HG02884 (cell line): ENCODE data around the gene KIN.
"Not testable (repeated sequence)": the region's sequence is repeated elsewhere in the genome, so short reads cannot be mapped to it uniquely, and the experiment has no call there.

Experiments
- ATAC-seq: cut with Tn5 transposase; IDR thresholded peaks from one replicate; pipeline ENCODE4 v1.9.1; 2021; ENCODE audit warnings: mild to moderate bottlenecking, moderate library complexity; ENCODE audit not compliant: unreplicated experiment

The KIN gene

DNA sequence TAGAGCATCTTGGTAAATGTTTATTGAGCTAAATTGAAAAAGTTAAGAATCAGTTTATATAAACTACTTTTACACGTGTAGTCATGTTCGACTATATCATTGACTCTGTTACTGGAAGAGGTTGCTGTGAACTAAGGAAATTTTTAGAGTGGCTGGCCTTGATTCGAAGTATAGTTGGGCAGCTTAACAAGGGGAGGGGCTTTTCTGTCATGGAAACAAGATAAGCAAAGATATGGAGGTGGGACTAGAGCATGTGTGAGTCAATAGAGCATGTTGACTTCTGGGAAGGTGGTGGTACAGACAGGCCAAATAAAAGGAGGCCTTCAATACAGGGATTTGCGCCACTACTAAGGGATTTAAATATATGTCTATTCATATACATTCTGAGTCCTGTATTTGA lies 7.8 kb upstream of the KIN start:
- no peak for ATAC-seq

DNA sequence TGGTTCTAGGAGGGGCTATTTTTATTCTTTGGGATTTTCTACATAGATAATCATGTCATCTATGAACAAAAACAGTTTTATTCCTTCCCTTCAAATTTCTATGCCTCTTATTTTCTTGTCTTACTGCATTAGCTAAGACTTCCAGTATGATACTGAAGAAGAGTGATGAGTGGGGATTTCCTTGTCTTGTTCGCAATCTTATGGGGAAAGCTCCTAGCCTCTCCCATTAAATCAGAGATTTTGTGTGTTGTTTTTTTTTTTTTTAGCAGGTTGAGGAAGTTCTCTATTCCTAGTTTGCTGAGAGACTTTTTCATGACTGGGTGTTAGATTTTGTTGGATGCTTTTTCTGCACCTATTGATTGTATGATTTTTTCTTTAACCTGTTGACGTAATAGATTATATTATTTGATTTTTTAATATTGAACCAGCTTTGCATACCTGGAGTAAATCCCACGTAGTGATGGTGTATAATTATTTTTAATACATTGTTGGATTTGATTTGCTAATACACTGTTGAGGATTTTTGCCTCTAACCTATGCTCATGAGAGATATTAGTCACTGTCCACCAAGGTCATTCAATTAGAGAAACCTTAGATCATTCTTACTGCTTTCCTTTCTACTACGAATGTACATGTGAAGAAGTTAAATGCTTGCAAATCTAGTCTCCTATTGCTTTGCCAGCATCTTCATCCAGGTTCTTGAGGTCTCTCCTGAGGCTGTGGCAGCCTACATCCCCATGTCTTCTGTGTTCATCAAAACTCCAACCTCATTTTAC lies 6.6 kb upstream of the KIN start:
- ATAC-seq: no peak

DNA sequence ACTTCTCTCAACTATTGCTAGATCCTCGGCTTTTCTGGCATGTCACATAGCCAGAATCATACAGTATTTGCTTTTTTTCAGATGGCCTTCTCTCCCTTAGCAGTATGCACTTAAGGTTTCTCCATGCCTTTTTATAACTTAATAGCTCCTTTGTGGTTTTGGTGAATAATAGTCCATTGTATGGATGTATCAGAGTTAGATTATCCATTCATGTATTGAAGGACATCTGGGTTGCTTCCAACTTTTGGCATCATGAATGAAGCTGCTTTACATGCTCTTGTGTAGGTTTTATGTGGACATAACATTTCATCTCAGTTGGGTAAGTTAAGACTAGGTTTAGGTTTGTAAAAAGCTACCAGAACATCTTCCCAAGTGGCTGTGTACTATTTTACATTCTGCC lies 4.7 kb upstream of the KIN start:
- ATAC-seq: no peak

GRCh38 chr10:7789390-7789789 lies 1.6 kb upstream of the KIN start:
- ATAC-seq: no peak

DNA sequence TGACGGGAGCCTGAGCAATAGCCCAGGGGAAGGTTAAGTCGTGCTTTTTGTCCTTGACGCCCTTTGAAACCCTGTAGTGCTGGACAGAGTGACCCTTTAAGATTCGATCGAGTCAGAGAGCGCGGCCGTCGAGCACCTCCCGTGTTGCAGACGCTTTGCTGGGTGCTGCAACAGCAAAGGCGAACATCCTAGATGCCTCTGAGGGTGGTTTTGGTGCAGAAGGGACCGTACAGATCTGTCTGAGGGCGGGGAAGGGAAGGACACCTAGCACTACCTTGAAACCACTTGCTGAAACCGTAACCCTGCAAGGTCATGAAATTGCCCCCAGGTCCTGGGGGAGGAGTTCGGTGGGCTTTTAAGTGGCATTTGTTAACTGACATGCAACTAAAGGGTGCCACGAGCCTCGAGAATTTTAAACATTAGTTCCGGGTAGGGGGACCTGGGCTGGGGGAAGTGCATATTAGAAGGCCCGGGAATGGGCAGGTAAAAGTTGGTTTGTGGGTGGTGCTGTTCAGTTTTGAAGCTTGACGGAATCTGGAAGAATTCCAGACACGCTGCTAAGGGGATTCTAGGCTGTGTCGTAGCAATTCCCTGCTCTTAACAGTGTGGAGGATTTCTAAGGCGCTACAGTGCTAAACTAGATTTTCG lies 970 bp upstream of the KIN start:
- ATAC-seq: peak; percentile 18

GRCh38 chr10:7787150-7787856 lies 490 bp downstream of the KIN start:
- peak; percentile 6 for ATAC-seq

GRCh38 chr10:7786430-7786829 lies 1.4 kb downstream of the KIN start:
- ATAC-seq: no peak

DNA sequence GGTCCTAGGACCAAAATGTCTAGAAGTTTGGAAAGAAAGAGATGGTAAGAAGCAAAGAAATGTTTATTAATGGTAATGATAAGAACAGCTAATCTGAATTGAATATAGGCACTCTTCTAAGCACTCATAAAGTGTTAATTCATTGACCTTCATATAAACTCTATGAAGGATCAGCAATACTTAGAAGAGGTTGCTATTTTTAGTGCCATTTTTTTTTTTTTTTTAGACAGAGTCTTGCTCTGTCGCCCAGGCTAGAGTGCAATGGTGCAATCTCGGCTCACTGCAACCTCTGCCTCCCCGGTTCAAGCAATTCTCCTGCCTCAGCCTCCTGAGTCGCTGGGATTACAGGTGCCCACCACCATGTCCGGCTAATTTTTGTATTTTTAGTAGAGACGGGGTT lies 5.6 kb downstream of the KIN start:
- not testable (repeated sequence) for ATAC-seq

- ATAC-seq: no peak
Measured at GRCh38 chr10:7776777-7777176, 11.0 kb downstream of the KIN start.

GRCh38 chr10:7773845-7774801 lies 13.7 kb downstream of the KIN start:
- ATAC-seq: no peak

DNA sequence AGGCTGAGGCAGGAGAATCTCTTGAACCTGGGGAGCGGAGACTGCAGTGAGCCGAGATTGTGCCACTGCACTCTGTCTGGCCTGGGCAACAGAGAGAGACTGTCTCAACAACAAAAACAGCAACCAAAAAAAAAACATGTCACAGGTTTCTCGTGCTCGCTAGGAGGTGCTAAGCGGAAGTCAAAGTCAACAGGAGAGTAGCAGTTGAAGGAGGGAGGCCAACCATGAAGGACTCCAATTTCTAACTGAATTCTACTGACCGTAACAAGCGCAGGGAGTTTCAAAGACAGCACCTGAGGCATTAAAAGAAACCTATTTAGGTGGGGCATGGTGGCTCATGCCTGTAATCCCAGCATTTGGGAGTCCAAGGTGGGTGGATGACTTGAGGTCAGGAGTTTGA lies 19.4 kb downstream of the KIN start:
- no peak for ATAC-seq

DNA sequence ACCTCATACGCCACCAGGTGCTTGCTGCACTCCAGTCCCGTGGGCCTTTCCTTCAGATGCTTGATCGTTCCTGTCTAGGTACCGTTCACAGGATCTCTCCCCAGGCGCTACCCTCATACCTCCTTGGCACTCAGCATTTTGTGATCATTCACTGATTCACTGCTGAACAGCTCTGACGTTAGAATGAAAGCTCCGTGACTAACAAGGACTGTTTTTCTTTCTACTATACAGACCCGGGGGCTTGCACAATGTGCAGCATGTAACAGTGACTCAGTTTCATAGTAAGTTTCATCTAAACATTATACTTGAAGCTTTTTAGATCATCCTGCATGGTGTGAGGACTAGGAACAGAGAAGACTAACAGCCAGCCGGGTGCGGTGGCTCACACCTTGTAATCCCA lies 20.6 kb downstream of the KIN start:
- no peak for ATAC-seq

GRCh38 chr10:7766241-7766640 lies 21.6 kb downstream of the KIN start:
- no peak for ATAC-seq

GRCh38 chr10:7763929-7764328 lies 23.9 kb downstream of the KIN start:
- no peak for ATAC-seq

- ATAC-seq: no peak
Measured at GRCh38 chr10:7756360-7756992, 31.3 kb downstream of the KIN start.

DNA sequence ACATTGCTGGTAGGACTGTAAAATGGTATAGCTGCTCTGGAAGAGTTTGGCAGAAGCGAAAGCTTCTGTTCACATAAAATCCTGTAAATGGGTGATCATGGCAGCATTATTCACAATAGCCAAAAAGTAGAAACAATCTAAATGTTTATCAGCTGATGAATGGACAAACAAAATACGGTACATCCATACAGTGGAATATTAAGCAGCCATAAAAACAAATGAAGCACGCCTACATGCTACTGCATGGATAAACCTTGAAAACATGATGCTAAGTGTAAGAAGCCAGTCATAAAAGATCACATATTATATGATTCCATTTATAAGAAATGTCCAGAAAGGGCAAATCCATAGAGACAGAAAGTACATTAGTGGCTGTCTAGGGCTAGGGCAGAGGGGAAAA lies 32.7 kb downstream of the KIN start:
- no peak for ATAC-seq

- no peak for ATAC-seq
Measured at GRCh38 chr10:7752251-7752650, 35.5 kb downstream of the KIN start.

GRCh38 chr10:7750222-7750621 lies 37.6 kb downstream of the KIN start:
- ATAC-seq: no peak

GRCh38 chr10:7748637-7749036 lies 39.2 kb downstream of the KIN start:
- ATAC-seq: not testable (repeated sequence)

GRCh38 chr10:7744307-7744706 lies 43.5 kb downstream of the KIN start:
- no peak for ATAC-seq
